GM20000 (cell line): ENCODE results near the gene COPA.
"Not testable (repeated sequence)": the region's sequence is repeated elsewhere in the genome, so short reads cannot be mapped to it uniquely, and the experiment has no call there.

Experiments used
- DNase-seq: peaks from one replicate; pipeline ENCODE4 v3.0.0; 2012; ENCODE audit warnings: low spot score
- CTCF ChIP-seq: IDR thresholded peaks from 2 replicates; pipeline ENCODE4 v1.5.1; 2012; ENCODE audit warnings: mild to moderate bottlenecking, control low read depth; ENCODE audit errors: extremely low read depth, missing control alignments

The COPA gene

GRCh38 chr1:160342953-160343869 lies at the start of gene COPA, which contains the start of gene NCSTN:
TSS of gene COPA (minus strand) at chr1:160343250. CDS start at chr1:160343170, 80 bp downstream.
TSS of gene NCSTN (plus strand) at chr1:160343383. CDS start at chr1:160343397, 14 bp downstream.
- TF ChIP-seq CTCF: no peak
- DNase-seq: peak; percentile 90

GRCh38 chr1:160388406-160388805 lies 45.4 kb upstream of the COPA start:
- DNase-seq: not testable (repeated sequence)

- not testable (repeated sequence) for DNase-seq
Measured at GRCh38 chr1:160384812-160385211, 41.8 kb upstream of the COPA start.

GRCh38 chr1:160377585-160378206 lies 34.6 kb upstream of the COPA start:
- no peak for TF ChIP-seq CTCF
- no peak for DNase-seq

- peak; percentile 97 for TF ChIP-seq CTCF
- peak; percentile 81 for DNase-seq
Measured at GRCh38 chr1:160376525-160377131, 33.6 kb upstream of the COPA start.

GRCh38 chr1:160375788-160376524 lies 32.9 kb upstream of the COPA start:
- DNase-seq: peak; percentile 50
- no peak for TF ChIP-seq CTCF

- DNase-seq: no peak
- no peak for TF ChIP-seq CTCF
Measured at GRCh38 chr1:160374306-160375110, 31.5 kb upstream of the COPA start.
